H1 (cell line): Measurements from ENCODE around the gene CFAP161. TPM values are rescaled to one million over a fixed set of nuclear protein-coding genes. Genes with fewer than 3 reads are reported as not detected.

Source experiments
- CTCF ChIA-PET: fragments of 300-600 bp; sonication (Branson Sonifier 250); formaldehyde crosslinking; loops from one replicate; lab custom pipeline; 2021; ENCODE audit not compliant: partially characterized antibody; lab: Charles Lee
- POLR2A ChIA-PET: fragments of 300-600 bp; sonication (Branson Sonifier 250); formaldehyde crosslinking; loops from one replicate; lab custom pipeline; 2021; ENCODE audit warnings: inconsistent platforms; ENCODE audit not compliant: partially characterized antibody; lab: Charles Lee
- DNase-seq, 2 experiments: peaks; one replicate each; pipeline versions ENCODE4 v3.0.0 to v3.0.0-alpha.2; 2010 to 2022; ENCODE audit warnings: low spot score in 2 of 2, low read depth in 1 of 2, mixed read lengths in 1 of 2
- FAIRE-seq: peaks from 2 replicates; lab custom pipeline; 2011; peaks lifted over from hg19 to GRCh38; lab: Jason Lieb, UNC
- H2AFZ ChIP-seq: 2 replicates; pipeline ENCODE4 v1.8.1; 2012; ENCODE audit warnings: low read length, inconsistent platforms
- H2AK5ac ChIP-seq: 2 replicates; pipeline ENCODE4 v1.6.1; 2013; ENCODE audit warnings: low read depth, low read length
- H2BK120ac ChIP-seq: replicated peaks from 2 replicates; pipeline ENCODE3; 2013; ENCODE audit warnings: low read depth, low read length, inconsistent platforms
- H2BK12ac ChIP-seq: 2 replicates; pipeline ENCODE4 v1.6.1; 2013; ENCODE audit warnings: low read depth, low read length
- H2BK15ac ChIP-seq: 2 replicates; pipeline ENCODE4 v1.6.1; 2013; ENCODE audit warnings: low read length
- H2BK20ac ChIP-seq: 2 replicates; pipeline ENCODE4 v1.6.1; 2013; ENCODE audit warnings: low read length
- H2BK5ac ChIP-seq: 2 replicates; pipeline ENCODE4 v1.6.1; 2013; ENCODE audit warnings: low read depth, low read length
- H3K14ac ChIP-seq: 2 replicates; pipeline ENCODE4 v1.6.1; 2013; ENCODE audit warnings: inconsistent platforms; ENCODE audit not compliant: insufficient read length
- H3K18ac ChIP-seq: 2 replicates; pipeline ENCODE4 v1.6.1; 2013; ENCODE audit warnings: low read length; ENCODE audit errors: extremely low read depth
- H3K23ac ChIP-seq: 2 replicates; pipeline ENCODE4 v1.6.1; 2013; ENCODE audit warnings: inconsistent platforms; ENCODE audit not compliant: insufficient read length
- H3K23me2 ChIP-seq: 2 replicates; pipeline ENCODE4 v1.6.1; 2013; ENCODE audit warnings: low read depth, low read length
- H3K27ac ChIP-seq: 2 replicates; pipeline ENCODE4 v1.6.1; 2011; ENCODE audit warnings: low read depth, low read length, inconsistent platforms
- H3K27me3 ChIP-seq, 4 experiments: replicated peaks in 1 of 4; 1 replicate in 1 of 4; 2 replicates in 3 of 4; pipeline versions ENCODE4 v1.6.1 to v1.8.1; 2011 to 2013; ENCODE audit warnings: low read length in 3 of 4, mild to moderate bottlenecking in 3 of 4, inconsistent platforms in 2 of 4, mixed read lengths in 2 of 4, moderate library complexity in 1 of 4; ENCODE audit not compliant: control insufficient read depth in 3 of 4, insufficient read depth in 3 of 4; ENCODE audit errors: extremely low read depth in 1 of 4
- H3K36me3 ChIP-seq, 4 experiments: 2 replicates each; pipeline versions ENCODE4 v1.6.1 to v1.8.1; 2011 to 2013; ENCODE audit warnings: mild to moderate bottlenecking in 4 of 4, low read length in 3 of 4, moderate library complexity in 2 of 4, control low read depth in 1 of 4, inconsistent platforms in 1 of 4; ENCODE audit not compliant: insufficient read depth in 4 of 4, control insufficient read depth in 2 of 4
- H3K4ac ChIP-seq: replicated peaks from 2 replicates; pipeline ENCODE3; 2013; ENCODE audit warnings: low read length, low read depth, mixed read lengths, inconsistent platforms; ENCODE audit not compliant: insufficient read length
- H3K4me1 ChIP-seq, 4 experiments: replicated peaks in 1 of 4; 1 replicate in 1 of 4; 2 replicates in 3 of 4; pipeline versions ENCODE4 v1.6.1 to v1.8.1; 2011 to 2013; ENCODE audit warnings: low read length in 3 of 4, inconsistent platforms in 2 of 4, mixed read lengths in 1 of 4; ENCODE audit not compliant: insufficient read depth in 4 of 4, control insufficient read depth in 3 of 4
- H3K4me2 ChIP-seq, 2 experiments: 2 replicates each; pipeline versions ENCODE4 v1.6.1 to v1.8.1; 2011 to 2013; ENCODE audit warnings: low read depth in 2 of 2, low read length in 2 of 2, control low read depth in 1 of 2, inconsistent platforms in 1 of 2, mild to moderate bottlenecking in 1 of 2; ENCODE audit not compliant: insufficient read depth in 1 of 2
- H3K4me3 ChIP-seq, 4 experiments: fragments of 200-600, 300-600 bp in 1 of 4; sonication (generic), shearing (Covaris generic), sonication (Bioruptor Twin) in 1 of 4; 2 replicates each; pipeline versions ENCODE4 v1.5.1 to v1.8.1; 2011 to 2016; ENCODE audit warnings: low read length in 4 of 4, low read depth in 3 of 4, control low read depth in 2 of 4, inconsistent platforms in 2 of 4, mild to moderate bottlenecking in 2 of 4, mixed read lengths in 1 of 4, moderate library complexity in 1 of 4; ENCODE audit not compliant: insufficient read depth in 2 of 4; ENCODE audit errors: extremely low read depth in 1 of 4
- H3K56ac ChIP-seq: replicated peaks from 2 replicates; pipeline ENCODE3; 2013; ENCODE audit warnings: low read depth, mild to moderate bottlenecking, mixed read lengths, low read length, inconsistent platforms; ENCODE audit not compliant: insufficient read length
- H3K79me1 ChIP-seq: 2 replicates; pipeline ENCODE4 v1.6.1; 2013; ENCODE audit warnings: low read depth, low read length, control low read depth
- H3K79me2 ChIP-seq, 2 experiments: 2 replicates each; pipeline versions ENCODE4 v1.6.1 to v1.8.1; 2012 to 2013; ENCODE audit warnings: low read length in 2 of 2, mild to moderate bottlenecking in 2 of 2, inconsistent platforms in 1 of 2; ENCODE audit not compliant: insufficient read depth in 2 of 2, control insufficient read depth in 1 of 2
- H3K9ac ChIP-seq, 4 experiments: replicated peaks in 1 of 4; 1 replicate in 1 of 4; 2 replicates in 3 of 4; pipeline versions ENCODE4 v1.6.1 to v1.8.1; 2011 to 2013; ENCODE audit warnings: low read depth in 3 of 4, low read length in 3 of 4, control low read depth in 2 of 4, mild to moderate bottlenecking in 2 of 4, moderate library complexity in 2 of 4, inconsistent platforms in 1 of 4; ENCODE audit errors: extremely low read depth in 1 of 4
- H3K9me3 ChIP-seq, 2 experiments: 2 replicates each; pipeline versions ENCODE4 v1.6.1 to v1.8.1; 2012 to 2013; ENCODE audit warnings: mild to moderate bottlenecking in 2 of 2, moderate library complexity in 2 of 2, control low read depth in 1 of 2, inconsistent platforms in 1 of 2, low read depth in 1 of 2, low read length in 1 of 2, mixed read lengths in 1 of 2; ENCODE audit not compliant: insufficient read depth in 2 of 2
- H4K20me1 ChIP-seq, 2 experiments: replicated peaks in 1 of 2; 2 replicates each; pipeline versions ENCODE3 to v1.8.1; 2011 to 2013; ENCODE audit warnings: inconsistent platforms in 2 of 2, low read length in 2 of 2, mild to moderate bottlenecking in 1 of 2; ENCODE audit not compliant: insufficient read depth in 2 of 2, control insufficient read depth in 1 of 2
- H4K5ac ChIP-seq: 2 replicates; pipeline ENCODE4 v1.6.1; 2013; ENCODE audit warnings: low read length, low read depth, mixed read lengths, inconsistent platforms; ENCODE audit not compliant: insufficient read length
- H4K8ac ChIP-seq: 2 replicates; pipeline ENCODE4 v1.8.0; 2013; ENCODE audit warnings: mild to moderate bottlenecking, moderate library complexity, low read length, inconsistent platforms; ENCODE audit not compliant: insufficient read depth; ENCODE audit errors: extremely low read depth
- H4K91ac ChIP-seq: replicated peaks from 2 replicates; pipeline ENCODE3; 2013; ENCODE audit warnings: low read length, mixed read lengths, inconsistent platforms; ENCODE audit not compliant: insufficient read length
- CHD1 ChIP-seq: IDR thresholded peaks from 2 replicates; pipeline ENCODE4 v1.6.1; 2012; ENCODE audit warnings: low read depth, low read length, improper control_type of control experiment
- WGBS, 2 experiments: shearing (Covaris generic) in 1 of 2; methylation state at CpG; one replicate each; pipeline versions ENCODE4 v1.1.6 to v1.1.7; 2013 to 2015; ENCODE audit warnings: low lambda C conversion rate in 2 of 2, mixed read lengths in 2 of 2, inconsistent platforms in 1 of 2, low coverage in 1 of 2, missing lambda C conversion rate in 1 of 2; ENCODE audit not compliant: insufficient replicate concordance in 2 of 2, insufficient coverage in 1 of 2, insufficient read length in 1 of 2; ENCODE audit errors: extremely low coverage in 1 of 2, missing lambda C conversion rate in 1 of 2; 5-methylcytosine and 5-hydroxymethylcytosine counted together
- polyA plus RNA-seq, 7 experiments: library from polyadenylated mRNA; depleted of rRNA in 3 of 7; stranded (reverse) in 5 of 7; unstranded in 2 of 7; fragments of >200 nt in 5 of 7; fragments of 200-250 nt in 2 of 7; gene quantifications; 1 replicate in 5 of 7; 2 replicates in 1 of 7; 4 replicates in 1 of 7; pipeline versions ENCODE4 v1.2.1 to v1.2.3, GENCODE V29; 2011 to 2013; ENCODE audit warnings: missing spikeins in 2 of 7, mixed read lengths in 2 of 7
- total RNA-seq: library from RNA; stranded (reverse); fragmentation: NEBNext Ultra II Directional; extraction: Animal tissue kit (Norgen Biotek cat#: 25700); gene quantifications from 2 replicates; pipeline ENCODE4 v1.2.1, GENCODE V29; 2021

The CFAP161 gene
- total and polyA plus RNA-seq, 2 of the 8 experiments (the other 6 are each of a cell fraction or from before 2014, with no cell fraction given), result 0.05 TPM; not detected in 1

DNA sequence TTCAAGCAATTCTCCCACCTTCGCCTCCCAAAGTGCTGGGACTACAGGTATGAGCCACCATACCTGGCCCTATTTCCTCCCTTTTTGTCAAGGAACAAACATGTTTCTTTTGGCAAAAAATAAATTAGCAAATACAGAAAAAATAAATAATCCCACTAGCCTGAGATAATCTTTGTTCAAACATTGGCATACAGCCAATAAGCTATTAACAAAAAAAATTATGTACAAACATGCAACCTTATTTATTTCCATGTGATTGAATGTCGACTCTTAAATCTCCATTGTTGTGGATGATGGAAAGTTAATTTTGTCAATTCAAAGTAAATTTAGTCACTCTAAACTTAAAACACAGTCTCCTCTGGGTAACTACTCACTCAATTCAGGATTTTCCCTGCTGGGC is 44.3 kb downstream of the CFAP161 start:
- H2BK20ac ChIP-seq, result no peak overlapping the region
- H3K18ac ChIP-seq, result no peak overlapping the region
- H3K4ac ChIP-seq, result no peak overlapping the region
- H3K27me3 ChIP-seq, result no peaks in the 10 kb centered on the region; a peak in 1 of 7 replicates
- no peak overlapping the region for H3K23ac ChIP-seq
- no peak overlapping the region for H2BK15ac ChIP-seq
- no peak overlapping the region for H4K5ac ChIP-seq
- H3K79me1 ChIP-seq, result no peaks in the 10 kb centered on the region
- ChIA-PET POLR2A (interaction anchor here (1.4 kb wide), 1 partner anchor 9 kb away, joined by 3 read pairs; no protein-coding TSS in a partner anchor), CTCF (interaction anchor here (0.9 to 5.6 kb wide), 6 partner anchors 9 to 87 kb away, joined by 3 to 35 read pairs (median 3); no protein-coding TSS in a partner anchor)
- no peak overlapping the region for H4K91ac ChIP-seq
- no peak overlapping the region for H2AFZ ChIP-seq
- no peak overlapping the region for H4K8ac ChIP-seq
- no peak overlapping the region for H3K9ac ChIP-seq
- peaks cover 0 to 3% of the 10 kb centered on the region in 2 experiments for H4K20me1 ChIP-seq
- H3K27ac ChIP-seq, result no peak overlapping the region
- H3K36me3 ChIP-seq, result no peaks in the 10 kb centered on the region
- H3K4me1 ChIP-seq, result peaks cover 0 to 7% (median 0%) of the 10 kb centered on the region in 4 experiments; a peak in 1 of 7 replicates
- no peak overlapping the region for H3K56ac ChIP-seq
- DNase-seq (no peak), FAIRE-seq (no peak)
- no peaks in the 10 kb centered on the region for H3K79me2 ChIP-seq
- no peak overlapping the region for H3K4me2 ChIP-seq
- no peaks in the 10 kb centered on the region for H3K9me3 ChIP-seq
- no peak overlapping the region for H2BK5ac ChIP-seq
- no peak overlapping the region for H2BK12ac ChIP-seq
- no peak overlapping the region for H3K4me3 ChIP-seq
- H3K23me2 ChIP-seq, result no peaks in the 10 kb centered on the region
- TF ChIP-seq CHD1, result no peak
- TF ChIP-seq, all 59 proteins: peak for 0
- Histone ChIP-seq H2BK120ac (no peak overlapping the region), H3K14ac (no peak overlapping the region), H2AK5ac (no peak overlapping the region)
- 100% methylated on average over 2 of the region's 2 CpGs; no CpG with 5 or more reads in 1 of the 2 experiments for WGBS, 2 experiments
